HEK293T (cell line): ENCODE results near the gene ARPC5.

ENCODE experiments used
- CTCF ChIA-PET: fragments of 350-600 bp; formaldehyde crosslinking; extraction: SDS; loops from one replicate; lab custom pipeline; 2021; ENCODE audit warnings: antibody characterized with exemption, inconsistent platforms; lab: Yijun Ruan, JAX
- POLR2A ChIA-PET: fragments of 350-600 bp; formaldehyde crosslinking; extraction: SDS; loops from one replicate; lab custom pipeline; 2020; ENCODE audit warnings: antibody characterized with exemption, inconsistent platforms; lab: Yijun Ruan, JAX
- DNase-seq: peaks from one replicate; pipeline ENCODE4 v3.0.0; 2012; ENCODE audit warnings: mixed read lengths; ENCODE audit errors: extremely low spot score
- ARNT ChIP-seq: fragments of 450-650 bp; IDR thresholded peaks from 2 replicates; pipeline ENCODE4 v1.6.1; 2017; ENCODE audit warnings: mild to moderate bottlenecking
- BHLHE40 ChIP-seq: fragments of 450-650 bp; IDR thresholded peaks from 2 replicates; pipeline ENCODE4 v1.6.1; 2016; ENCODE audit warnings: mild to moderate bottlenecking, moderate library complexity, borderline replicate concordance
- CTBP1 ChIP-seq: fragments of 450-650 bp; IDR thresholded peaks from 2 replicates; pipeline ENCODE4 v1.6.1; 2016; ENCODE audit warnings: borderline replicate concordance
- ELF4 ChIP-seq: fragments of 450-650 bp; IDR thresholded peaks from 2 replicates; pipeline ENCODE4 v1.6.1; 2017; ENCODE audit warnings: antibody characterized with exemption
- FOXA1 ChIP-seq: fragments of 450-650 bp; IDR thresholded peaks from 2 replicates; pipeline ENCODE4 v1.6.1; 2016; ENCODE audit warnings: mild to moderate bottlenecking
- FOXK2 ChIP-seq: fragments of 450-650 bp; IDR thresholded peaks from 2 replicates; pipeline ENCODE4 v1.6.1; 2016; ENCODE audit warnings: mild to moderate bottlenecking
- FOXM1 ChIP-seq: fragments of 450-650 bp; IDR thresholded peaks from 2 replicates; pipeline ENCODE4 v1.6.1; 2017; ENCODE audit warnings: mild to moderate bottlenecking, borderline replicate concordance
- HDGF ChIP-seq: fragments of 450-650 bp; IDR thresholded peaks from 2 replicates; pipeline ENCODE4 v1.6.1; 2017; ENCODE audit warnings: antibody characterized with exemption, borderline replicate concordance
- L3MBTL2 ChIP-seq: fragments of 450-650 bp; conservative IDR thresholded peaks from 2 replicates; pipeline ENCODE4 v1.6.1; 2016; ENCODE audit warnings: mild to moderate bottlenecking
- LEF1 ChIP-seq: fragments of 450-650 bp; IDR thresholded peaks from 2 replicates; pipeline ENCODE4 v1.6.1; 2017; ENCODE audit warnings: mild to moderate bottlenecking, borderline replicate concordance
- NFRKB ChIP-seq: fragments of 450-650 bp; IDR thresholded peaks from 2 replicates; pipeline ENCODE4 v1.6.1; 2016; ENCODE audit warnings: mild to moderate bottlenecking, moderate library complexity
- PKNOX1 ChIP-seq: fragments of 450-650 bp; IDR thresholded peaks from 2 replicates; pipeline ENCODE4 v1.6.1; 2016
- SP1 ChIP-seq: fragments of 450-650 bp; IDR thresholded peaks from 2 replicates; pipeline ENCODE4 v1.6.1; 2017
- SUZ12 ChIP-seq: fragments of 450-650 bp; IDR thresholded peaks from 2 replicates; pipeline ENCODE4 v1.6.1; 2016; ENCODE audit warnings: mild to moderate bottlenecking
- TARDBP ChIP-seq: fragments of 450-650 bp; IDR thresholded peaks from 2 replicates; pipeline ENCODE4 v1.6.1; 2016
- ZNF384 ChIP-seq: fragments of 450-650 bp; IDR thresholded peaks from 2 replicates; pipeline ENCODE4 v1.6.1; 2016

The ARPC5 gene

GRCh38 chr1:183675381-183675780 is 39.8 kb upstream of the ARPC5 start:
- ChIA-PET CTCF (interaction anchor here (3.4 kb wide), 1 partner anchor 10 kb away, joined by 17 read pairs; no protein-coding TSS in a partner anchor), POLR2A (no interaction called here)
- TF ChIP-seq CTBP1 (no peak), LEF1 (no peak), HDGF (no peak), BHLHE40 (no peak), FOXK2 (no peak), L3MBTL2 (no peak), FOXA1 (no peak), ELF4 (no peak), NFRKB (no peak), TARDBP (no peak)
- DNase-seq, result no peak

- POLR2A ChIA-PET, result no interaction called here
- TF ChIP-seq ELF4, result no peak
- TF ChIP-seq L3MBTL2, result no peak
- TF ChIP-seq SUZ12, result no peak
- no peak for TF ChIP-seq FOXA1
- no peak for TF ChIP-seq NFRKB
- TF ChIP-seq TARDBP, result no peak
- no peak for TF ChIP-seq ARNT
- TF ChIP-seq SP1, result no peak
- TF ChIP-seq HDGF, result no peak
- no peak for TF ChIP-seq BHLHE40
- TF ChIP-seq LEF1, result no peak
- no peak for TF ChIP-seq FOXM1
- no peak for TF ChIP-seq ZNF384
- TF ChIP-seq PKNOX1, result no peak
- TF ChIP-seq CTBP1, result no peak
- TF ChIP-seq FOXK2, result no peak
- CTCF ChIA-PET, result interaction anchor here (0.7 to 3.4 kb wide), 2 partner anchors 10 to 19 kb away, joined by 3 to 17 read pairs; no protein-coding TSS in a partner anchor
- no peak for DNase-seq
Observed at GRCh38 chr1:183674886-183675285, 39.3 kb upstream of the ARPC5 start.

GRCh38 chr1:183674339-183674738 is 38.8 kb upstream of the ARPC5 start:
- ChIA-PET POLR2A (no interaction called here), CTCF (interaction anchor here (0.7 to 3.4 kb wide), 3 partner anchors 11 to 25 kb away, joined by 3 to 17 read pairs (median 4); no protein-coding TSS in a partner anchor)
- TF ChIP-seq PKNOX1, result no peak
- TF ChIP-seq ZNF384, result no peak
- no peak for TF ChIP-seq L3MBTL2
- no peak for TF ChIP-seq ELF4
- no peak for TF ChIP-seq SP1
- no peak for TF ChIP-seq LEF1
- no peak for TF ChIP-seq HDGF
- TF ChIP-seq FOXA1, result no peak
- no peak for TF ChIP-seq SUZ12
- no peak for TF ChIP-seq TARDBP
- TF ChIP-seq BHLHE40, result no peak
- TF ChIP-seq FOXK2, result no peak
- TF ChIP-seq CTBP1, result no peak
- TF ChIP-seq NFRKB, result no peak
- no peak for TF ChIP-seq ARNT
- no peak for TF ChIP-seq FOXM1
- DNase-seq, result no peak

- ChIA-PET CTCF (interaction anchor here (0.7 to 3.4 kb wide), 2 partner anchors 11 to 24 kb away, joined by 4 to 17 read pairs; no protein-coding TSS in a partner anchor), POLR2A (no interaction called here)
- no peak for DNase-seq
- TF ChIP-seq FOXM1 (no peak), L3MBTL2 (no peak), LEF1 (no peak), ZNF384 (no peak), NFRKB (no peak), SUZ12 (no peak)
Observed at GRCh38 chr1:183673605-183674323, 38.2 kb upstream of the ARPC5 start.

- POLR2A ChIA-PET, result no interaction called here
- CTCF ChIA-PET, result no interaction called here
- TF ChIP-seq CTBP1, result no peak
- TF ChIP-seq NFRKB, result no peak
- no peak for TF ChIP-seq ZNF384
- no peak for TF ChIP-seq ELF4
- TF ChIP-seq BHLHE40, result no peak
- TF ChIP-seq FOXM1, result no peak
- TF ChIP-seq LEF1, result no peak
- TF ChIP-seq FOXK2, result no peak
- no peak for TF ChIP-seq SP1
- no peak for TF ChIP-seq ARNT
- TF ChIP-seq SUZ12, result no peak
- no peak for TF ChIP-seq TARDBP
- no peak for TF ChIP-seq FOXA1
- no peak for TF ChIP-seq L3MBTL2
- no peak for TF ChIP-seq HDGF
- no peak for TF ChIP-seq PKNOX1
- DNase-seq, result no peak
Observed at GRCh38 chr1:183670169-183670568, 34.6 kb upstream of the ARPC5 start.

GRCh38 chr1:183656355-183656754 is 20.8 kb upstream of the ARPC5 start:
- CTCF ChIA-PET, result interaction anchor here (2.1 kb wide), 2 partner anchors 10 to 260 kb away, joined by 15 to 36 read pairs; no protein-coding TSS in a partner anchor
- POLR2A ChIA-PET, result interaction anchor here (1.0 kb wide), 1 partner anchor 28 kb away, joined by 3 read pairs; no protein-coding TSS in a partner anchor
- TF ChIP-seq SP1, result no peak
- no peak for TF ChIP-seq NFRKB
- no peak for DNase-seq
